HTR-8/SVneo (cell line): ENCODE measurements around the gene CAP1.
"Not testable (repeated sequence)": the region's sequence is repeated elsewhere in the genome, so short reads cannot be mapped to it uniquely, and the experiment has no call there.

Source experiments
- DNase-seq: peaks from one replicate; pipeline ENCODE4 v3.0.0; 2011; ENCODE audit warnings: low spot score, mixed read lengths; ENCODE audit not compliant: insufficient read length
- FAIRE-seq: peaks from 2 replicates; lab custom pipeline; 2011; peaks lifted over from hg19 to GRCh38; lab: Jason Lieb, UNC

Gene CAP1

GRCh38 chr1:40057310-40058030 is 16.9 kb downstream of the CAP1 start:
- DNase-seq = no peak
- no peak for FAIRE-seq

GRCh38 chr1:40058097-40058452 is 17.5 kb downstream of the CAP1 start:
- no peak for FAIRE-seq
- DNase-seq = no peak

DNA sequence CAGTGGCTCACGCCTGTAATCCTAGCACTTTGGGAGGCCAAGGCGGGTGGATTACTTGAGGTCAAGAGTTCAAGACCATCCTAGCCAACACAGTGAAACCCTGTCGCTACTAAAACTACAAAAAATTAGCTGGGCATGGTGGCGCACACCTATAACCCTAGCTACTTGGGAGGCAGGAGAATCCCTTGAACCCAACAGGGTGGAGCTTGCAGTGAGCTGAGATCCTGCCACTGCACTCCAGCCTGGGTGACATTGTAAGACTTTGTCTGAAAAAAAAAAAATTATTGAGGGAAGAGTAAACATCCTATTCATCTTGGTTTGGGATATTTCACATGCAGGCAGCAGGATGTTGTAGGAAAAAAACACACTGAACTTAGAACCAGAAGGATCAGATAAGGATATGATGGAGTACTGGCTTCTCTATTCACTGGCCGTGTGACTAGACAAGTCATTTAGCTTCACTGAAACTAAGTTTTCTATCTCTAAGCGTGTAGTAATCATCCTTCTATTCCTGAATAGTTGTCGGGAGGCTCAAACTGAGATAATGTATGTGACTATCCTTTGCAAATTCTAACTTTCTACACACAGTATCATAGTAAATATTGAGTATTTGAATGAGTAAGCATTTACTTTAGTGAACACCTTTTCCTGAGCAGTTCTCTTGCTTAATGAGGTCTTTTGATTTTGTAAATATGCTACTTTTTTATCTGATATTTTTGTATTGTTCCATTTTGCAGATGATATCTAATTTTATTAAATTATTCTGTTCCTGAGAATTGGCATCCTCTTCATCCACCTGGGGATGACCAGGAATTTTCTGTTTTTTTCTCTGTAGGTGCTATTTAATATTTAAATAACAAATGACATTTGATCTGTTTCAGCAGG is 18.2 kb downstream of the CAP1 start:
- FAIRE-seq = no peak

GRCh38 chr1:40059338-40059959 is 18.9 kb downstream of the CAP1 start:
- DNase-seq = no peak
- no peak for FAIRE-seq

More for the DNA sequence above, 18.2 kb downstream of the CAP1 start:
- no peak for DNase-seq

GRCh38 chr1:40059960-40060750 is 19.6 kb downstream of the CAP1 start:
- no peak for DNase-seq
- no peak for FAIRE-seq

GRCh38 chr1:40064797-40065499 is 24.4 kb downstream of the CAP1 start:
- DNase-seq (no peak), FAIRE-seq (no peak)

GRCh38 chr1:40067023-40067422 is 26.5 kb downstream of the CAP1 start:
- DNase-seq (no peak), FAIRE-seq (no peak)

GRCh38 chr1:40067851-40068250 is 27.3 kb downstream of the CAP1 start:
- no peak for FAIRE-seq
- DNase-seq = no peak

DNA sequence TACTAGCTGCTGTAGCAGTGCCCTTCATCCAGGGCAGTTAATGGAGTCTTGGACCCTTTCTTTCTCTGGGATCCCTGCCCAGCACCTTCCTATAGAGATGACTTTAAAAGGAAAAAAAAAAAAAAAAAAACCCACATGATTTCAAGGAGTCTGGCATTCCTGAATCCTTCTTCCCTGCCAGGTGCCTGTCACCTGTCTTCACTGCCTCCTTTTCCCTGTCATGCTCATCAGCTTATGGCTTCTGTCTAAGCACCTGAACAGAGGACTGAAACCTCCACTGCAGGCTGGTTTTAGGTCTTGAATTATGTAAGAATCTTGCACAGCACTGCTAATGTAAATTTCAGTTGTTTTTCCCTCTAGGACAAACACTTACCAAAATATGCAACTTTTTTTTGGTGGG is 31.6 kb downstream of the CAP1 start:
- no peak for FAIRE-seq
- no peak for DNase-seq

- FAIRE-seq (no peak), DNase-seq (no peak)
Observed at GRCh38 chr1:40073062-40073461, 32.5 kb downstream of the CAP1 start.

DNA sequence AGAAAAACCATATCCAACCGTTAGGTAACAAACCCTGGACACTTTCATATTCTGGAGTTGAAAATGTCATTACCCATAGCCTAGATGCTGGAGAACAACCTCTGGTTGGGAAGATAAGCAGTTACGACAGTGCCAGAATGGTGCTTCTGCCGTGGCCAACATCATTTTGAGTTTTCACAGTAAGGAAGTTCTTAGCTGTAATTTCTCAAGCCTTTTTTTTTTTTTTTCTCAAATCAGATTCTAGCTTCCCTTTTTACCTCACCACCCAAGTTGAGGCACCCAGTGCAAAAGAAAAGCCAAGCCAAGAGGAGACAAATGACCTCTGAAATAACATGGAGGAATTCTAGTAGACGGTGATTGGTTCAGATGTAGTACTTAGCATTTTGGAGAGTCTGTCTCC is 34.7 kb downstream of the CAP1 start:
- FAIRE-seq (no peak), DNase-seq (no peak)

- FAIRE-seq = no peak
- no peak for DNase-seq
Observed at GRCh38 chr1:40076895-40077312, 36.4 kb downstream of the CAP1 start.

DNA sequence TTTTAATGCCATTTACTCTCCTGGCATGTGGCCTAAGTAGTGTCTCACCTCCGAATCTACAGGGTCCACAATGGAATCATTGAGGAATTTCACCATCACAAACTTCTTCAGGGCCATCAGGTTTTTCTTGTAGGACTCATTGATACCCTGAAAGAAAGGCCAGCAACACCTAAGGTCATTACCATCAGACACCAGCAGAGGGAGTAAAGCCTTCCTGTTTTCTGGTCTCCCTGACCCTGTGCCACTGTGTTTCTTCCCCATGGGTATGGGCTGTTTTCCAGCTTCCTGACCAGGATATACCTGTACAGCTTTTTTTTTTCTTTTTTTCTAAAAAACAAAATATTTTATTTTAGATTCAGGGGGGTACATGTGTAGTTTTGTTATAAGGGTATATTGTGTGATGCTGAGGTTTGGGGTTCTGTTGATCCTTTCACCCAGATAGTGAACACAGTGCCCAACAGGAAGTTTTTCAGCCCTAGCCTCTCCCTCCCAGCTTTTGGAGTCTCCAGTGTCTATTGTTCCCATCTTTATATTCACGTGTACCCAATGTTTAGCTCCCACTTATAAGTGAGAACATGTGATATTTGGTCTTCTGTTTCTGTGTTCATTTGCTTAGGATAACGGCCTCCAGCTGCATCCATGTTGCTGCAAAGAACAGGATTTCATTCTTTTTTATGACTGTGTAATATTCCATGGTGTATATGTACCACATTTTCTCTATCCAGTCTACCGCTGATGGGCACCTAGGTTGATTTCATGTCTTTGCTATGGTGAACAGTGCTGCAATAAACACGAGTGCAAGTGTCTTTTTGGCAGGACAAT is 38.2 kb downstream of the CAP1 start:
- peak; percentile 55 for DNase-seq
- FAIRE-seq = no peak

DNA sequence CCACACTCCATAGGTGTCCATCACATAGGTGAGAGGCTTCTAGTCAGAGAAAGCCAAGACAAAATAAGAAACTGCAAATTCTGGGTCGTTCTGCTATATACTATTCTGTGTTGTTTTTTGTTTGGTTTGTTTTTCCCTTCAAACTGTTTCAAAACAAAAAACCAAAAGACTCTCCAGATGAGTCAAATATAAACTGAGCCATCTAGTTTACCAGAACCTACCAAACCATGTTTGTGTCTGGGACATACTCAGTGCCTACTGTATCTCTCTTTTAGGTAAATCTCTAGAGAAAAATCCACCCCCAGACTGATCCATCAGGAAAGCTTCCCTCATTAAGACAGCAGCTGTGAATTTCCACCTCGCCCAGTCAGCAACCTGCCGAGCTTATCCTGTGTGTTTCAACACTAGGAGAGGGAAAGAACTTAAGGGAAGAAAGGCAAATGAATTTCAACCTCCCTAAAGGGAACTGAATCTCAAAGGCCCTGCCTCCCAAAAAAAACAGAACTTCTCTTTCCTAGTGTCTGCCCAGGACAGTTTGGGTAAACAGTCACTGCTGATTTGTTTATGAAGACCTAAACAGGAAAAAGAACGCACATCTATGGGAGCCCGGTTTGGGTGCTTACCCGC is 39.4 kb downstream of the CAP1 start:
- DNase-seq = no peak
- no peak for FAIRE-seq

DNA sequence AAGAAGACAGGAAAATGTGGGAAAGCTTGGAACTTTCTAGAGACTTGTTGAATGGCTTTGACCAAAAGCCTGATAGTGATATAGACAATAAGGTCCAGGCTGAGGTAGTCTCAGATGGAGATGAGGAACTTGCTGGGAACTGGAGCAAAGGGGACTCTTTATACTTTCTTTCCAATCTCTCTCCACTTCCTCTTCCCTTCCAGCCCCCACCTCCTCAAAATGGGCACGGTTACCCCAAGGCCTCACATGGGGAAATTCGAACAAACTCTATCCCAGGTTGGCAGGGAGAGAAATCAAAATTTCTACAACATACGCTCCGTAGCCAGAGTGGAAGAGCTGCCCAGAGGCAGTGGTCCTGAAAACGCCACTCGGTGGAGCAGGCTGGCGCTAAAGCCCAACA is 41.3 kb downstream of the CAP1 start:
- DNase-seq (no peak), FAIRE-seq (no peak)

- not testable (repeated sequence) for FAIRE-seq, DNase-seq
Observed at GRCh38 chr1:40084750-40085149, 44.2 kb downstream of the CAP1 start.

DNA sequence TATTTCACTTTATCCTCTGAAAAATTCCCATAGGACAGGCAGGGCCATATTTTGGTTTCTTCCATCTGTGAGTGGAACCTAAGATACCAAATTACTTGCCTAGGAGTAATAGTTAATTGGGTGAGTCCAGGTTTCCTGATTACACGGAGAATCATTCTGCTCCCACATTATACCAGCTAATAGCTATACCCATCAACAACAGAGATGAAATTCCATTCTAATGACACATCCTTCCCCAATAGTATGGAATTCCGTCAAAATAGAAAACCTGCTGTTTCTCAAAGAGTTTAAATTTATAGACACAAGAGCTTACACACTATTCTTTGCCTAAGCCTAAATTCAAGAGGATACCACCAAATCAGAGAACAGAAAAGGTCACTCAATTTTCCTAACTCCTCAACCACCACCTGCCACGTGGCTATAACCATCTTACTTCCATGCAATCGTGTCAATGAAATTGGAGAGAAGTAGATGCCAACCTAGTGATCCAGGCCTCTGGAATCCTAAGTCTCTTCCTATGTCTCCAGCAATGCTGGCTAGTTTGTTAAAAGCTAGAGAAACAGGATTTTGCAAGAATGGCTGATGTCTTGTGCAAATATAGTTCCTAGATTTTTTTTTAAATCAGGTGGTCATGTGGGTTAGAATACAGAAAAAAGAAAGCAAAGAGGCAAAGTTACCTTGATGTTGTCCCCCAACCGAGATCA is 50.3 kb downstream of the CAP1 start:
- FAIRE-seq = no peak

DNA sequence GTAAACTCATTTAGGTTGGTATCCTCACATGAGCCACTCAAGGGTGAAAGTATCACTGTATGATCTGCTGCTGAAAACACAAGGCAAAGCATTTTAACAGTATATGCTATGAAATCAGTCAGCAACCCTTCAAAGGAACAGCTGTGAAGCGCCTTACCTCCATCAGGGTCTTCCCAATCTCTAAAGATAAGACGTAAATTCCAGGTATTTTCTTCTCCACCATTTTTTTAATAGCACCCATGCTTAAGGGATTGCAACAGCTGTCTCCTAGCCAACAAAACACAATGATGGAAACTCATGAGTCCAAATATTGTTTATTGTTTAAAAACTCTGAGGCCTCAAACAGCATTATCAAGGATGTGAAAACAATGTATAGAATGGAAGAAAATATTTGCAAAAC is 51.7 kb downstream of the CAP1 start:
- DNase-seq (no peak), FAIRE-seq (no peak)

More for the DNA sequence above, 50.3 kb downstream of the CAP1 start:
- peak; percentile 11 for DNase-seq
